HG03460 (cell line): Measurements from ENCODE around the gene WDFY4.

ENCODE experiments used
- ATAC-seq: cut with Tn5 transposase; IDR thresholded peaks from one replicate; pipeline ENCODE4 v1.9.1; 2021; ENCODE audit not compliant: unreplicated experiment

WDFY4 gene

DNA sequence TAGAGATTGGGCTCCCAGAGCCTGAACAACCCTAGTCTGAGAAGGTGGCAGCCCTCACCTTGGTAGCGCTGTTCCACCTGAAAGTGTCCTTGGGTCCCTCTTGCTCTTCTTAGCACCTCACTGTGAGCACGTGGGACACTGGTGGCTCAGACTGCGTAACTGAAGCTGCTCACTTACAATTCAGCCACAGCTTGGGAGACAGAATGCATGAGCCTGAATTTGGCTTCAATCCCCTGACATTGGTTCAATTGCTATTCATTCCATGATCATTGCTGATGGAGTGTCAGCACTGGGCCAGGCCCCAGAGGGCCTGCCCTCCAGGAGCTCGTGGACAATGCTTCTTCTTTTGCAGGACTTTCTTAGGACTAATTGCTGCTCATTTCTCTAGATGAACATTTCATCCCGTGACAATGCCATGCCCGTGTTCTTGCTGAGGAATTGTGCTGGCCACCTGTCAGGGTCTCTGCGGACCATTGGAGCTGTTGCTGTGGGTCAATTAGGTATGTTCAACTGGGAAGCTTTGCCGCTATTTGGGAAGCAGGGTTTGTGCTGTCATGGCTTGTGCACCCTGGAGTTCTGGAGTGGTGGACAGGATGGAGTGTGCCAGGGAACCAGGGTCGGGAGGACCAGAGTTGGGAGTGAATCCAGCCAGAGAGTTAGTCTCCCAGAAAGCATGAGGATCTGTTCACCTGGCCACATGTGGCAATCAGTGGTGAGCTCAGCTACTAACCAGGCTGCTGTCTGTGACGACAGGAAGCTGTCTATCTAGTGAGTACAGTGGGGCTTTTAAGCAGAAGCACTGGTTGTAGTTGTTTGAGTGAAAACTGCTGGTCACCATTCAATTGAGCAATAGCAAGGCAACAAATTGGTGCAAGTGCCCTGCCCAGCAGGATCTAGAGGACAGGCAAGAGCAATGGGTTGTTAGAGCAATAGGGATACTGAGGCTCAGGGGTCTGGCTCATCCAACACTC, 105.1 kb downstream of the WDFY4 start:
- no peak for ATAC-seq

GRCh38 chr10:48790457-48791044, 105.9 kb downstream of the WDFY4 start:
- ATAC-seq: no peak

- no peak for ATAC-seq
These were observed 106.7 kb downstream of the WDFY4 start for GRCh38 chr10:48791267-48791928.

DNA sequence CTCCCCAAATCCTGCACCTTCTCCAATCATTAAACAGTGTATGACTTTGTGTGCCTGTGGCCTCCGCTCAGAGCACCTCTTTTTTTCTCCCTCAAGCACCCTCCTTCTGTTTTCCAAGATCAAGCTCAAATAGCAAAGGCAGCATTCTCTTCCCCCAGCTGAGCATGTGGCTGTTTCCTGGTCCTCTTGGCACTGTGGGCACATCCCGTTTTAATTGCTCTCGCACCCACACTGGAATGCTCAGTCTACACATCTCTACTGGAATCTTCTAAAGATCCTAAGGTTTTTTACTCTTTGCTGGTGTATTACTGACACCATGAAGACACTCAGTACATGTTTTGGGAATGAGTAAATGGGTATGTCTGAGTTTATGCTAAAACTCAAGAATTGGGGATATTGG, 107.4 kb downstream of the WDFY4 start:
- no peak for ATAC-seq

DNA sequence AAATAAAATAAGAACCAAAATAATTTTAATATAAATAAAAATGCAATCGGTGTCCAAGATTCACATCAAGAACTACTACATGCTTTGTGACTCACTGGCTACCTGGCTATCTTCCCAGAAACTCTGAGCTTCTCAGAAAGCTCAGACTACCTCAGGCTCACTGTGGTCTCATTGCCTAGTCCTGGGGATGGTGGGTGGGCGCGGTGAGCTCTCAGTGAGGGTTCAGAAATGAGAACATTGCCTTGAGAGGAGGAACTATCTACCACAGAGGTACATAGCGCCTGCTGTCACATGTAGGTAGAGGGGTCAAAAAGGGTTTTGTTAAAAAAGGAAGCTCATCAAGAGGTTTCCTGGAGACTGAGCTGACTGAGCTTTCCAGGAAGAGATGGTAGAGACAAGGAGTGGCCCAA, 108.0 kb downstream of the WDFY4 start:
- ATAC-seq: no peak

DNA sequence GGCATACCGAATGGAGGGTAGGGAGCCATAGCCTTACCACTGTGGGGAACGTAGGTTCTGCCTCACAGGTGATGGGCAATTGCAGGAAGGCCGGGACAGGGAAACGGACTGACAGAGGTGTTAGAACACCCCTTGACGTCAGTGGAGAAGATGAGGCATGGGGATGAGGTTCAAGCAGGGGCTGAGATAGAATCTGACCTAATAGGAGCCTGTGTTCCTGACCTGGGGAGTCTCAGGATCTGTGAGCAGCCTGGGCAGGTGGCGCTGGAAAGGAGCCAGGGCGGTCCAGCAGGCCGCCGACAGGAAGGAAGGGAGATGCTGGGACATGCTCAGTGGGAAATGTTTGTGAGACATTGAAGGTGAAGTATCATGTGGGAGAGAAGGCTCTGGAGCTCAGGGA, 109.4 kb downstream of the WDFY4 start:
- ATAC-seq: no peak

DNA sequence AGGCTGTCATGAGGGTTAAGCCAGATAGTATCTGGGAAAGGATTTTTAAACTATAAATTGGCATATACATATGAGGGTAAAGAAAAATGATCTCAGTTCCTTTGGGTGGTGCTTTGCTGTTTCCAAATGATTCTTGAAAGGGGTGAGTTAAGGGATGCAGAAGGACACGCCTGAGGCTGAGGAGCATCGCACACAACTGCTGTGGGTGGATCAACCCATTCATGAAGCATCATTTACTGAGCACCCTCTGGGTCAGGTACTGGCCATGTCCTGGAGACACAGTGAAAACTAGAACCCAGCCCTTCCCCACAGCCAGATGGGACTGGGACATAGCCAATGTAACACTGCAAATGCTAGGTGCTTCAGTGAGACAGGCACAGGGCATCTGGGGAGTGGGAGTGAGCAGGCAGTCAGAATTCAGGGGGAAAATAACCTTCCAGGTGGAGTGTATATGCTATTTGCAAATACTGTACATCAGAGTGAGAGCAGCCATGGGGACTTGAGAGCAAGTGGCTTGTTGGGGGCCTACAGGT, 112.1 kb downstream of the WDFY4 start:
- no peak for ATAC-seq

DNA sequence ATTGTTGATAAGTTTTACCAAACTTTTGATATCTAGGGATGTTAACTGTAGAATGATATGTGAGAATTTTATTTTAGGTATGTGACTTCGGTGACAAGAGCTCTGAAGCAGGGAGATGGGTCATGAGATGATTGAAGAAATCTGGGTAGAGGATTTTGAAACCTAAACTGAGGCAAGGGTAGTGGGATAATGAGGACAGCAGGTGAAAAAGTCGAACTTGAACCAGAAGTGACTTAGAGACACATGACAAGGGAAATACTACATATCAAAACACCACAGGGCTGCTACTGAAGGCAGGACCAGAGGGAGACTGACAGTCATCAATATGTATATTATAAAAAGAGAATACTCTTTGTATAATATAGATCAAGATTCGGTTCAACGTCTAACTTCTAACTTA, 113.2 kb downstream of the WDFY4 start:
- ATAC-seq: no peak

GRCh38 chr10:48798481-48799254, 114.0 kb downstream of the WDFY4 start:
- no peak for ATAC-seq

DNA sequence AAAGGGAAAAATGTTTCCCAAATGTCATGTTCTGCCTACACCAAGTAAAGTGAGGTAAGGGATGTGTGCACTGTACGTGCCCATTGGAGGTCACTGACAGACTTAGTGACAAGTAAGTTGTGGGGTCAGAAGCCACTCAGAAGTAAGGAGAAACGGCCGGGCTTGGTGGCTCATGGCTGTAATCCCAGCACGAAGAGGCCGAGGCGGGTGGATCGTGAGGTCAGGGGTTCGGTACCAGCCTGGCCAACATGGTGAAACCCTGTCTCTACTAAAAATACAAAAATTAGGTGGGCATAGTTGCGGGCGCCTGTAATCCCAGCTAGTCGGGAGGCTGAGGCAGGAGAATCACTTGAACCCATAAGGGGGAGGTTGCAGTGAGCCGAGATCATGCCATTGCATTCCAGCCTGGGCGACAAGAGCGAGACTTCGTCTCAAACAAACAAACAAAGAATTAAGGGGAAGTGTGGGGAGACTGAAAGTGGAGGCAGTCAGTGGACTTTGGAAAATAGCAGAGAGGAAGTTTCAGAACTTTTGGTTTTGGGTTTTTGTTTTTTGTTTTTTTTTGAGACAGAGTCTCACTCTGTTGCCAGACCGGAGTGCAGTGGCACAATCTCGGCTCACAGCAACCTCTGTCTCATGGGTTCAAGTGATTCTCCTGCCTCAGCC, 114.8 kb downstream of the WDFY4 start:
- ATAC-seq: no peak

DNA sequence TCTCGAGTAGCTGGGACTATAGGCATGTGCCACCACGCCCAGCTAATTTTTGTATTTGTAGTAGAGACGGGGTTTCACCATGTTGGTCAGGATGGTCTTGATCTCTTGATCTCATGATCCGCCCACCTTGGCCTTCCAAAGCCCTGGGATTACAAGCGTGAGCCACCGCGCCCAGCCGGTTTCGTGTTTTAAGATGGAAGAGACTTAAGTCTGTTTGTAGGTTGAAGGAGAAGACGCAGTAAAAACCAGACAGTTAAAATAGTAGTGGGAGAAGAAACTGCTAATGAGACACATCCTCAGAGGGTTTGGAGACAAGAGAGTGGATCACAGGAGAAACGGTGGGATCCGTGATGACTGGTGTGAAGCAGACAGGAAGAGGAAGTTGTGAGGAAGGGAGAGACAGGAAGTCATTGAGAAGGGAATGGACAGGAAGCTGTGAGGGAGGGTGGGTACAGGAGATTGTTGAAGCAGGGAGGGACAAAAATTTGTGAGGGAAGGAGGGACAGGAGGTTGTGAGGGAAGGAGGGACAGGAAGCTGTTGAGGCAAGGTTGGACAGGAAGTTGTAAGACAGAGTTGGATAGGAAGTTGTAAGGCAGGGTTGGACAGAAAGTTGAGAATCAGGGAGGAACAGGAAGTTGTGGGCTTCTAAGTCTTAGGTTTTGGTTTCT, 115.5 kb downstream of the WDFY4 start:
- no peak for ATAC-seq

GRCh38 chr10:48801001-48801421, 116.3 kb downstream of the WDFY4 start:
- no peak for ATAC-seq

- peak; percentile 91 for ATAC-seq
These were observed 118.0 kb downstream of the WDFY4 start for GRCh38 chr10:48802611-48803071.

DNA sequence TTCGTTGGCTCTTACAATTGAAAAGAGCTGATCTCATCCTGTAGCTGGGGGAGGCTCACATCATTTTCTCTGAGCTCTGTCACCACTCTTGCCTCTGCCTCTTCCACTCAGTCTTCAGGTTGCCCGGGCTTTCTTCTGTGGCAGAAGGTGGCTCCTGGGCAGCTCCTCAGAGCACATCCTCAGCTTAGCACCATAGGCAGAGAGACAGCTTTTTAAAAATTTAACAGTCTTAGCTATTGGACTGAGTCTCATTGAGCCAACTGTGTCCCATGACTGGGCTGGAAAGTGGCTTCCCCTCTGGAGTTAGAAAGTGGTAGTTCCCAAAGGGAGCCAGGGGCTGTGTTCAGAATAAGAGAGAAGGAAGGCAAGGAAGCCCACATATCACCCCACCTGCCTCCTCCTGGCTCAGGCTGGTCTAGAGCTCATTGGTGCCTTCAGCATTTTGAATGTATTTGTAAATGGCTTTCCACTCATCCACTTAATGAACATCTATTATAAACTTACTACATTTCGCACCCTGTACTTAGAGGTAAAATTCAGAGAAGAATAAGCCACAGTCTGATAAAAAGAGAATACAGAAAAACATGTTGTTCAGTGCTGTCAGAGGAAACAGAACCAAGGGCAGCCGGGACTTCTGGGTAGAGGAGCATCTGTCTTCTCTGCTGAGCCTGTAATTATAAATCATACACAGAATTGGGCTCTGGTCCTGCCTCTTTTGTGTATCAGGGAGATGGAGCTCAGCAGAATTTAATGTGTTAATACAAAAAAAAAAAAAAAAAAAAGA, 119.3 kb downstream of the WDFY4 start:
- ATAC-seq: no peak

GRCh38 chr10:48804740-48805182, 120.1 kb downstream of the WDFY4 start:
- ATAC-seq: peak; percentile 24

DNA sequence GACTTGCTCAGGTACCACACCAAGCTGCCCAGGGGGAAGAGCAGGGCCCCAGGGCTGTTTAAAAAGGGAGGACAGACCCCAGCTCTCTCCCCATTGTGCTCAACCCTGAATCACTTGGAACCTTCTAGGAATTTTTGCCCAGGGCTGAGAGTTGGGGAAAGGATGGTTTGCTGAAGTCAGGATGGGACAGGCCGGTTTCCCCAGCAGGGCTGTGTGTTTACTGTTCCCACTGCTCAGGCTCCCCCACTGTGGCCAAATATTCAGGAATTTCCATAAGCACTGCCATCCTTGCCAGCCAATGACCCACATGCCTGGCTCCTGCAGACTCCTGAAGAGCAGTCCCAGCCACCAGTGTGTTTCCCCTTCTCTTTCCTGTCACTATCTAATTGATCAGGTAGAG, 120.7 kb downstream of the WDFY4 start:
- no peak for ATAC-seq

- ATAC-seq: no peak
These were observed 121.2 kb downstream of the WDFY4 start for GRCh38 chr10:48805848-48806247.

DNA sequence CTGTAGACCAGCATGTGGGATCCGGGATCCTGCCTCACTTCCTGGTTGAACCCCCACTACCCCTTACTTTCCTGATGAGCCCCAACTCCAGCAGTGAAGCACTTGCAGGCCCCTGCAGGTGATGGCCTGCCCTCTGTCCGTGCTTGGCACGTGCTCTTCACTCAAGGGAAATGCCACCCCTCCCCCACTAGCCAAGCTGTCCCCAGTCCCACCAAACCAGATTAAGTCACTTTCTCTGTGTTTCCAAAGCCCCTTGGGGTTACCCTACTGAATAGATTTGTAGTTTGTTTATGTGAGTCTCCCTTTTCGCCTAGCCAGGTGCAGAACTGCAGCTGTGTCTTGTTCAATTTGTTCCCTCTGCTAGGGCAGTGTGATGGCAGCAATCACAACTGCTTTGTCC, 121.7 kb downstream of the WDFY4 start:
- ATAC-seq: no peak
